GM21576 (cell line): ENCODE results near the gene ELOVL5.
"Not testable (repeated sequence)": the region's sequence is repeated elsewhere in the genome, so short reads cannot be mapped to it uniquely, and the experiment has no call there.

Experiments used
- ATAC-seq: cut with Tn5 transposase; IDR thresholded peaks from one replicate; pipeline ENCODE4 v1.9.1; 2021; ENCODE audit warnings: mild to moderate bottlenecking, moderate library complexity; ENCODE audit not compliant: unreplicated experiment

Gene ELOVL5

GRCh38 chr6:53359095-53359842 is 10.5 kb upstream of the ELOVL5 start:
- ATAC-seq, result peak; percentile 91

GRCh38 chr6:53358440-53359094 is 9.8 kb upstream of the ELOVL5 start:
- no peak for ATAC-seq

GRCh38 chr6:53357576-53358360 is 9.0 kb upstream of the ELOVL5 start:
- ATAC-seq, result no peak

GRCh38 chr6:53353624-53354023 is 4.9 kb upstream of the ELOVL5 start:
- no peak for ATAC-seq

GRCh38 chr6:53352360-53352759 is 3.6 kb upstream of the ELOVL5 start:
- no peak for ATAC-seq

GRCh38 chr6:53349209-53349693 is 501 bp upstream of the ELOVL5 start:
- no peak for ATAC-seq

GRCh38 chr6:53347921-53348370 is 804 bp downstream of the ELOVL5 start:
- ATAC-seq, result peak; percentile 15

- ATAC-seq, result peak; percentile 6
These were observed 1.4 kb downstream of the ELOVL5 start for GRCh38 chr6:53347250-53347920.

- not testable (repeated sequence) for ATAC-seq
These were observed 2.7 kb downstream of the ELOVL5 start for GRCh38 chr6:53346049-53346448.

GRCh38 chr6:53344969-53345368 is 3.8 kb downstream of the ELOVL5 start:
- no peak for ATAC-seq

- ATAC-seq, result no peak
These were observed 5.7 kb downstream of the ELOVL5 start for GRCh38 chr6:53343092-53343491.

- no peak for ATAC-seq
These were observed 6.5 kb downstream of the ELOVL5 start for GRCh38 chr6:53342217-53342616.

GRCh38 chr6:53340536-53340935 is 8.2 kb downstream of the ELOVL5 start:
- no peak for ATAC-seq

- ATAC-seq, result no peak
These were observed 9.3 kb downstream of the ELOVL5 start for GRCh38 chr6:53339424-53339823.

GRCh38 chr6:53338304-53338703 is 10.4 kb downstream of the ELOVL5 start:
- ATAC-seq, result no peak

GRCh38 chr6:53336070-53336469 is 12.7 kb downstream of the ELOVL5 start:
- ATAC-seq, result no peak

GRCh38 chr6:53335224-53335994 is 13.3 kb downstream of the ELOVL5 start:
- peak; percentile 84 for ATAC-seq

- ATAC-seq, result no peak
These were observed 15.0 kb downstream of the ELOVL5 start for GRCh38 chr6:53333439-53334408.

- no peak for ATAC-seq
These were observed 17.1 kb downstream of the ELOVL5 start for GRCh38 chr6:53331678-53332077.
